IMR-90 (cell line): ENCODE data around the gene BGN. TPM values are rescaled to one million over a fixed set of nuclear protein-coding genes. Genes with fewer than 3 reads are reported as not detected.

Source experiments
- ATAC-seq: fragments of 200-7000 bp; cut with Tn5 transposase; 2 replicates; pipeline ENCODE4 v1.9.1; 2020; ENCODE audit warnings: low read depth, mild to moderate bottlenecking, moderate library complexity
- BruUV-seq: library from RNA; stranded (reverse); fragments of 400-500 nt; replicated peaks from 2 replicates; lab custom pipeline; 2021; lab: Mats Ljungman, UMichigan
- CTCF ChIA-PET: fragments of 300-600 bp; formaldehyde crosslinking; extraction: SDS; loops from one replicate; lab custom pipeline; 2021; ENCODE audit warnings: antibody characterized with exemption; lab: Yijun Ruan, JAX
- POLR2A ChIA-PET: fragments of 300-600 bp; sonication (Branson Sonifier 250); formaldehyde crosslinking; loops from one replicate; lab custom pipeline; 2022; ENCODE audit warnings: antibody characterized with exemption; ENCODE audit not compliant: unreplicated experiment; lab: Charles Lee
- DNase-seq: peaks from one replicate; pipeline ENCODE4 v3.0.0; 2013
- H2AFZ ChIP-seq: replicated peaks from 2 replicates; pipeline ENCODE3; 2013; ENCODE audit warnings: low read length, mild to moderate bottlenecking; ENCODE audit not compliant: poor library complexity
- H2AK5ac ChIP-seq: 2 replicates; pipeline ENCODE4 v1.6.1; 2013; ENCODE audit warnings: low read depth, low read length, inconsistent platforms
- H2AK9ac ChIP-seq: replicated peaks from 2 replicates; pipeline ENCODE3; 2013; ENCODE audit warnings: mild to moderate bottlenecking, low read depth, low read length, moderate library complexity; ENCODE audit not compliant: poor library complexity
- H2BK120ac ChIP-seq: 2 replicates; pipeline ENCODE4 v1.6.1; 2013; ENCODE audit warnings: low read depth, low read length, inconsistent platforms
- H2BK15ac ChIP-seq: 3 replicates; pipeline ENCODE4 v1.6.1; 2013; ENCODE audit warnings: low read depth, low read length, inconsistent platforms
- H2BK20ac ChIP-seq: 2 replicates; pipeline ENCODE4 v1.6.1; 2013; ENCODE audit warnings: low read depth, mild to moderate bottlenecking, inconsistent platforms, low read length, moderate library complexity
- H2BK5ac ChIP-seq: 2 replicates; pipeline ENCODE4 v1.6.1; 2013; ENCODE audit warnings: mild to moderate bottlenecking, low read depth, low read length, inconsistent platforms; ENCODE audit not compliant: poor library complexity, severe bottlenecking
- H3K14ac ChIP-seq: replicated peaks from 2 replicates; pipeline ENCODE4 v1.6.1; 2013; ENCODE audit warnings: low read depth, low read length, inconsistent platforms
- H3K18ac ChIP-seq: 2 replicates; pipeline ENCODE4 v1.6.1; 2013; ENCODE audit warnings: low read depth, low read length, control low read depth
- H3K23ac ChIP-seq: 2 replicates; pipeline ENCODE4 v1.6.1; 2013; ENCODE audit warnings: low read depth, low read length, inconsistent platforms
- H3K27ac ChIP-seq: 2 replicates; pipeline ENCODE4 v1.5.1; 2013; ENCODE audit warnings: mild to moderate bottlenecking, control low read depth, low read length; ENCODE audit not compliant: insufficient read depth
- H3K27me3 ChIP-seq: 2 replicates; pipeline ENCODE4 v1.6.1; 2013; ENCODE audit warnings: low read length; ENCODE audit not compliant: control insufficient read depth, insufficient read depth
- H3K36me3 ChIP-seq: 2 replicates; pipeline ENCODE4 v1.6.1; 2013; ENCODE audit warnings: low read length, mixed read lengths; ENCODE audit not compliant: control insufficient read depth, insufficient read depth
- H3K4ac ChIP-seq: 2 replicates; pipeline ENCODE4 v1.6.1; 2013; ENCODE audit warnings: low read depth, low read length, inconsistent platforms
- H3K4me1 ChIP-seq: 2 replicates; pipeline ENCODE4 v1.6.1; 2013; ENCODE audit warnings: low read length, mixed read lengths; ENCODE audit not compliant: control insufficient read depth, insufficient read depth
- H3K4me2 ChIP-seq: 2 replicates; pipeline ENCODE4 v1.6.1; 2013; ENCODE audit warnings: low read depth, mild to moderate bottlenecking, control low read depth, low read length, moderate library complexity
- H3K4me3 ChIP-seq: 2 replicates; pipeline ENCODE4 v1.5.1; 2013; ENCODE audit warnings: low read depth, mild to moderate bottlenecking, control low read depth, low read length, moderate library complexity; ENCODE audit not compliant: insufficient read depth
- H3K56ac ChIP-seq: 2 replicates; pipeline ENCODE4 v1.6.1; 2013; ENCODE audit warnings: low read length, inconsistent platforms; ENCODE audit not compliant: insufficient read depth; ENCODE audit errors: extremely low read depth
- H3K79me1 ChIP-seq, 2 experiments: 2 replicates each; pipeline ENCODE4 v1.6.1; 2013; ENCODE audit warnings: low read length in 2 of 2, inconsistent platforms in 1 of 2, low read depth in 1 of 2
- H3K9ac ChIP-seq: 2 replicates; pipeline ENCODE4 v1.6.1; 2013; ENCODE audit warnings: low read depth, low read length, control low read depth
- H3K9me1 ChIP-seq: 2 replicates; pipeline ENCODE4 v1.6.1; 2013; ENCODE audit warnings: low read length, inconsistent platforms; ENCODE audit not compliant: insufficient read depth
- H3K9me3 ChIP-seq: 2 replicates; pipeline ENCODE4 v1.6.1; 2013; ENCODE audit warnings: low read length; ENCODE audit not compliant: control insufficient read depth, insufficient read depth
- H4K20me1 ChIP-seq: 2 replicates; pipeline ENCODE4 v1.6.1; 2013; ENCODE audit warnings: low read length, inconsistent platforms; ENCODE audit not compliant: insufficient read depth
- H4K5ac ChIP-seq: 2 replicates; pipeline ENCODE4 v1.6.1; 2013; ENCODE audit warnings: mild to moderate bottlenecking, low read depth, low read length, control low read depth
- H4K8ac ChIP-seq, 2 experiments: 2 replicates each; pipeline ENCODE4 v1.6.1; 2013; ENCODE audit warnings: low read depth in 2 of 2, low read length in 2 of 2, control low read depth in 1 of 2, inconsistent platforms in 1 of 2
- H4K91ac ChIP-seq: 2 replicates; pipeline ENCODE4 v1.6.1; 2013; ENCODE audit warnings: low read depth, low read length, inconsistent platforms; ENCODE audit not compliant: insufficient read depth
- BHLHE40 ChIP-seq: fragments of 150-350 bp; IDR thresholded peaks from 2 replicates; pipeline ENCODE4 v1.6.1; 2016; ENCODE audit warnings: mild to moderate bottlenecking, low read depth, low read length
- CEBPB ChIP-seq: IDR thresholded peaks from 2 replicates; pipeline ENCODE4 v1.6.1; 2012; ENCODE audit warnings: low read depth, low read length, improper control_type of control experiment
- CHD1 ChIP-seq: IDR thresholded peaks from 2 replicates; pipeline ENCODE4 v1.6.1; 2012; ENCODE audit warnings: low read depth, low read length, improper control_type of control experiment
- FOS ChIP-seq: fragments of 150-350 bp; IDR thresholded peaks from 2 replicates; pipeline ENCODE4 v1.6.1; 2016; ENCODE audit warnings: low read depth, low read length
- MAFK ChIP-seq: IDR thresholded peaks from 2 replicates; pipeline ENCODE4 v1.6.1; 2012; ENCODE audit warnings: low read depth, low read length, improper control_type of control experiment
- MAZ ChIP-seq: IDR thresholded peaks from 2 replicates; pipeline ENCODE4 v1.6.1; 2012; ENCODE audit warnings: low read depth, mild to moderate bottlenecking, low read length, improper control_type of control experiment, moderate library complexity, borderline replicate concordance
- MXI1 ChIP-seq: IDR thresholded peaks from 2 replicates; pipeline ENCODE4 v1.6.1; 2012; ENCODE audit warnings: low read depth, mild to moderate bottlenecking, low read length, moderate library complexity, borderline replicate concordance
- NFE2L2 ChIP-seq: fragments of 150-350 bp; IDR thresholded peaks from 2 replicates; pipeline ENCODE4 v1.6.1; 2016; ENCODE audit warnings: low read depth, mild to moderate bottlenecking, low read length
- POLR2A ChIP-seq: IDR thresholded peaks from 2 replicates; pipeline ENCODE4 v1.6.1; 2012; ENCODE audit warnings: mild to moderate bottlenecking, low read depth, low read length
- RAD21 ChIP-seq: IDR thresholded peaks from 2 replicates; pipeline ENCODE4 v1.6.1; 2012; ENCODE audit warnings: low read length, improper control_type of control experiment
- RCOR1 ChIP-seq: IDR thresholded peaks from 2 replicates; pipeline ENCODE4 v1.6.1; 2012; ENCODE audit warnings: mild to moderate bottlenecking, low read length, improper control_type of control experiment; ENCODE audit not compliant: insufficient replicate concordance
- RFX5 ChIP-seq: IDR thresholded peaks from 2 replicates; pipeline ENCODE4 v1.8.0; 2012; ENCODE audit warnings: low read depth, mild to moderate bottlenecking, low read length, moderate library complexity
- SMC3 ChIP-seq: fragments of 150-350 bp; IDR thresholded peaks from 2 replicates; pipeline ENCODE4 v1.6.1; 2016; ENCODE audit warnings: low read depth, mild to moderate bottlenecking, antibody characterized with exemption, low read length, moderate library complexity
- WGBS, 2 experiments: methylation state at CpG; one replicate each; pipeline versions ENCODE4 v1.1.5 to v1.1.7; 2013; ENCODE audit warnings: missing lambda C conversion rate in 2 of 2; ENCODE audit not compliant: insufficient read length in 1 of 2; ENCODE audit errors: extremely low coverage in 2 of 2; 5-methylcytosine and 5-hydroxymethylcytosine counted together
- dilution Hi-C: fragments of 300-500 bp; cut with HindIII; formaldehyde crosslinking; loops from one replicate; pipeline ENCODE4 v1.14.3; 2018; ENCODE audit warnings: low sequenced_read_pairs; ENCODE audit not compliant: unreplicated experiment
- in situ Hi-C: fragments of 300-500 bp; cut with MboI; formaldehyde crosslinking; loops from 3 replicates; pipeline ENCODE4 v1.14.3; 2019; ENCODE audit warnings: low sequenced_read_pairs, inconsistent platforms, mixed read lengths
- intact Hi-C: fragments of 100-400 bp; cut with micrococcal nuclease; formaldehyde crosslinking; loops from 2 replicates; pipeline ENCODE4 v1.10.0; 2022
- polyA plus RNA-seq, 3 experiments: library from polyadenylated mRNA; depleted of rRNA; stranded (reverse); fragments of >200 nt; gene quantifications; 2 replicates each; pipeline ENCODE4 v1.2.3, GENCODE V29; 2012; ENCODE audit warnings: low replicate concordance in 1 of 3
- total RNA-seq: library from RNA; depleted of rRNA; stranded (reverse); fragments of >200 nt; gene quantifications from 2 replicates; pipeline ENCODE4 v1.2.3, GENCODE V29; 2012
- TF ChIP-seq, protein P1 (sequence below): fragments of 150-350 bp; IDR thresholded peaks from 2 replicates; pipeline ENCODE4 v1.6.1; 2017; ENCODE audit warnings: mild to moderate bottlenecking, antibody characterized with exemption, low read length, low read depth
- TF ChIP-seq, protein P2 (sequence below): conservative IDR thresholded peaks from 2 replicates; pipeline ENCODE4 v1.5.1; 2012; ENCODE audit warnings: mild to moderate bottlenecking, low read depth, low read length, improper control_type of control experiment
- TF ChIP-seq, protein P3 (sequence below): fragments of 150-350 bp; IDR thresholded peaks from 2 replicates; pipeline ENCODE4 v1.6.1; 2016; ENCODE audit warnings: low read depth, mild to moderate bottlenecking, low read length, moderate library complexity, borderline replicate concordance

The BGN gene
- total and polyA plus RNA-seq, 2 of the 4 experiments (the other 2 are of a cell fraction), result 11.3 to 298 TPM

DNA sequence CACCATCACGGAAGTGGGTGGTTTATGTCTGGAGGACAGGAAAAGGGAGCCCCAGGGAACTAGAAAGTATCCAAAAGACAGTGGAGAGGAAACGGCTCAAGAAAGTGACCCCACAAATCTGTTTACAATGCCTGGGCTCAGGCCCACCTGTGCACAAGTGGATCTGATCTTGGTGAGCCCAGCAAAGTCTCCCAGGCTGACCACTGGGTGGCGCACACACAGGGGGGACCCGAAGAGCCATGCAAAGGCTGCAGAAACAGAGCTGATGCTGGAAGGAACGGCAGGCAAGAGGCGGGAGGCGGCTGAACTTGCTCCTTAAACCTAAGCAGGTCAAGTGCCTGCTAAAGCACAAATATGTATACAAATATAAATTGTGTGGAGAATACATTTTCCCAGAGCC is 34.0 kb upstream of the BGN start:
- Histone ChIP-seq H4K20me1 (no peaks in the 10 kb centered on the region), H2BK20ac (peak overlapping the region; percentile 8; the same call in 1 of the 2 replicates), H3K27ac (no peak overlapping the region), H3K9ac (no peak overlapping the region), H3K4me3 (no peak overlapping the region), H4K8ac (no peak overlapping the region), H3K56ac (no peak overlapping the region), H3K27me3 (no peaks in the 10 kb centered on the region), H4K5ac (no peak overlapping the region), H2BK15ac (no peak overlapping the region), H3K4ac (peak overlapping the region; percentile 33; the same call in 1 of the 2 replicates), H3K9me3 (no peaks in the 10 kb centered on the region; the same call in 1 of the 2 replicates), H4K91ac (peak overlapping the region; percentile 50; the same call in 1 of the 2 replicates), H3K36me3 (no peaks in the 10 kb centered on the region; the same call in 1 of the 2 replicates), H3K4me1 (no peaks in the 10 kb centered on the region; the same call in 1 of the 2 replicates), H3K23ac (no peak overlapping the region), H3K9me1 (no peaks in the 10 kb centered on the region; the same call in 1 of the 2 replicates), H2BK5ac (no peak overlapping the region), H3K4me2 (no peak overlapping the region), H3K14ac (no peak overlapping the region), H3K18ac (no peak overlapping the region), H2AK9ac (peak overlapping the region; percentile 17), H3K79me1 (no peaks in the 10 kb centered on the region), H2AK5ac (no peak overlapping the region), H2AFZ (no peak overlapping the region), H2BK120ac (peak overlapping the region; percentile 16; the same call in 1 of the 2 replicates)
- ChIA-PET CTCF (interaction anchor here (0.6 to 1.9 kb wide), 3 partner anchors 9 to 50 kb away, joined by 3 to 7 read pairs (median 7); no protein-coding TSS in a partner anchor), POLR2A (no interaction called here)
- peak; percentile 39 for DNase-seq
- in situ Hi-C loops (loop anchor here (25.0 kb wide), 1 partner anchor 424 kb away; no protein-coding TSS in a partner anchor), intact Hi-C loops (loop anchor here (2.0 kb wide), 2 partner anchors 46 to 428 kb away; no protein-coding TSS in a partner anchor), dilution Hi-C loops (no loop called here)
- BruUV-seq, result no TSS peak
- ATAC-seq, result peak; percentile 66
- TF ChIP-seq BHLHE40 (no peak), RCOR1 (no peak), RAD21 (peak; percentile 28), CEBPB (no peak), MXI1 (no peak), MAZ (no peak), RFX5 (no peak), POLR2A (no peak), MAFK (no peak), FOS (no peak), NFE2L2 (no peak), CHD1 (no peak), SMC3 (peak; percentile 39)
- TF ChIP-seq, protein P1, sequence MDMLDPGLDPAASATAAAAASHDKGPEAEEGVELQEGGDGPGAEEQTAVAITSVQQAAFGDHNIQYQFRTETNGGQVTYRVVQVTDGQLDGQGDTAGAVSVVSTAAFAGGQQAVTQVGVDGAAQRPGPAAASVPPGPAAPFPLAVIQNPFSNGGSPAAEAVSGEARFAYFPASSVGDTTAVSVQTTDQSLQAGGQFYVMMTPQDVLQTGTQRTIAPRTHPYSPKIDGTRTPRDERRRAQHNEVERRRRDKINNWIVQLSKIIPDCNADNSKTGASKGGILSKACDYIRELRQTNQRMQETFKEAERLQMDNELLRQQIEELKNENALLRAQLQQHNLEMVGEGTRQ, result no peak
- TF ChIP-seq, protein P2, sequence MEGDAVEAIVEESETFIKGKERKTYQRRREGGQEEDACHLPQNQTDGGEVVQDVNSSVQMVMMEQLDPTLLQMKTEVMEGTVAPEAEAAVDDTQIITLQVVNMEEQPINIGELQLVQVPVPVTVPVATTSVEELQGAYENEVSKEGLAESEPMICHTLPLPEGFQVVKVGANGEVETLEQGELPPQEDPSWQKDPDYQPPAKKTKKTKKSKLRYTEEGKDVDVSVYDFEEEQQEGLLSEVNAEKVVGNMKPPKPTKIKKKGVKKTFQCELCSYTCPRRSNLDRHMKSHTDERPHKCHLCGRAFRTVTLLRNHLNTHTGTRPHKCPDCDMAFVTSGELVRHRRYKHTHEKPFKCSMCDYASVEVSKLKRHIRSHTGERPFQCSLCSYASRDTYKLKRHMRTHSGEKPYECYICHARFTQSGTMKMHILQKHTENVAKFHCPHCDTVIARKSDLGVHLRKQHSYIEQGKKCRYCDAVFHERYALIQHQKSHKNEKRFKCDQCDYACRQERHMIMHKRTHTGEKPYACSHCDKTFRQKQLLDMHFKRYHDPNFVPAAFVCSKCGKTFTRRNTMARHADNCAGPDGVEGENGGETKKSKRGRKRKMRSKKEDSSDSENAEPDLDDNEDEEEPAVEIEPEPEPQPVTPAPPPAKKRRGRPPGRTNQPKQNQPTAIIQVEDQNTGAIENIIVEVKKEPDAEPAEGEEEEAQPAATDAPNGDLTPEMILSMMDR, result peak; percentile 45
- TF ChIP-seq, protein P3, sequence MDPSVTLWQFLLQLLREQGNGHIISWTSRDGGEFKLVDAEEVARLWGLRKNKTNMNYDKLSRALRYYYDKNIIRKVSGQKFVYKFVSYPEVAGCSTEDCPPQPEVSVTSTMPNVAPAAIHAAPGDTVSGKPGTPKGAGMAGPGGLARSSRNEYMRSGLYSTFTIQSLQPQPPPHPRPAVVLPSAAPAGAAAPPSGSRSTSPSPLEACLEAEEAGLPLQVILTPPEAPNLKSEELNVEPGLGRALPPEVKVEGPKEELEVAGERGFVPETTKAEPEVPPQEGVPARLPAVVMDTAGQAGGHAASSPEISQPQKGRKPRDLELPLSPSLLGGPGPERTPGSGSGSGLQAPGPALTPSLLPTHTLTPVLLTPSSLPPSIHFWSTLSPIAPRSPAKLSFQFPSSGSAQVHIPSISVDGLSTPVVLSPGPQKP, result no peak
- WGBS, 2 experiments, result 83% methylated on average over 1 of the region's 7 CpGs; no CpG with 5 or more reads in 1 of the 2 experiments
